ENCODE measurements around the gene SLC25A13. TPM values are rescaled to one million over a fixed set of nuclear protein-coding genes. Genes with fewer than 3 reads are reported as not detected.
"Not testable (repeated sequence)": the region's sequence is repeated elsewhere in the genome, so short reads cannot be mapped to it uniquely, and the experiment has no call there.

Gene SLC25A13
- total and polyA plus RNA-seq, 8 donors = 20.2 to 41.2 (median 25.1) TPM

DNA sequence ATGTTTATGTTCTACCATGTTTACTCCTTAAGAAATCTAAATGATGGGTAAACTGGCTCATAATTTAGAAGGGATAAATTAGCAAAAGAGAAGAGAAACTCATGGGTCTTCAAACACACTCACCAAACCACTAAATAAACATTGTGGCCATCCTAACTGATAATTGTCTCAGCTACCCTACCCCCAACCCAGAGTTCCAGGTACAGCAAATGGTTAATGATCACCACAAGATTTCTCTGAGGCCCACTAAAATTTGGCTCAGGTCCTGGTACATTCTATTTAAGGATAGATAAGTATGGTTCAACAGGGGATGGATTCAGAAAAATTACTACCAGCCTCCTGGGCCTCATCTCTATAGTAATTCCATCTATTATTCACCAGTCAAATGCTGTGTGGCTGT is 21.4 kb downstream of the SLC25A13 start:
- no peaks in the 10 kb centered on the region for H3K9me3 ChIP-seq
- no peaks in the 10 kb centered on the region for H3K27me3 ChIP-seq
- H3K4me1 ChIP-seq = peaks cover 9 to 14% of the 10 kb centered on the region in 2 donors
- peaks cover 0 to 7% of the 10 kb centered on the region in 2 donors for H3K36me3 ChIP-seq
- H3K27ac ChIP-seq = no peak overlapping the region
- H3K4me3 ChIP-seq = no peak overlapping the region
- ATAC-seq (no peak), DNase-seq (no peak)
- intact Hi-C loops (cut with DNase I) = no loop called here
- TF ChIP-seq, protein P1, sequence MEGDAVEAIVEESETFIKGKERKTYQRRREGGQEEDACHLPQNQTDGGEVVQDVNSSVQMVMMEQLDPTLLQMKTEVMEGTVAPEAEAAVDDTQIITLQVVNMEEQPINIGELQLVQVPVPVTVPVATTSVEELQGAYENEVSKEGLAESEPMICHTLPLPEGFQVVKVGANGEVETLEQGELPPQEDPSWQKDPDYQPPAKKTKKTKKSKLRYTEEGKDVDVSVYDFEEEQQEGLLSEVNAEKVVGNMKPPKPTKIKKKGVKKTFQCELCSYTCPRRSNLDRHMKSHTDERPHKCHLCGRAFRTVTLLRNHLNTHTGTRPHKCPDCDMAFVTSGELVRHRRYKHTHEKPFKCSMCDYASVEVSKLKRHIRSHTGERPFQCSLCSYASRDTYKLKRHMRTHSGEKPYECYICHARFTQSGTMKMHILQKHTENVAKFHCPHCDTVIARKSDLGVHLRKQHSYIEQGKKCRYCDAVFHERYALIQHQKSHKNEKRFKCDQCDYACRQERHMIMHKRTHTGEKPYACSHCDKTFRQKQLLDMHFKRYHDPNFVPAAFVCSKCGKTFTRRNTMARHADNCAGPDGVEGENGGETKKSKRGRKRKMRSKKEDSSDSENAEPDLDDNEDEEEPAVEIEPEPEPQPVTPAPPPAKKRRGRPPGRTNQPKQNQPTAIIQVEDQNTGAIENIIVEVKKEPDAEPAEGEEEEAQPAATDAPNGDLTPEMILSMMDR (IDR thresholded peaks at IDR 0.05) = no peak

DNA sequence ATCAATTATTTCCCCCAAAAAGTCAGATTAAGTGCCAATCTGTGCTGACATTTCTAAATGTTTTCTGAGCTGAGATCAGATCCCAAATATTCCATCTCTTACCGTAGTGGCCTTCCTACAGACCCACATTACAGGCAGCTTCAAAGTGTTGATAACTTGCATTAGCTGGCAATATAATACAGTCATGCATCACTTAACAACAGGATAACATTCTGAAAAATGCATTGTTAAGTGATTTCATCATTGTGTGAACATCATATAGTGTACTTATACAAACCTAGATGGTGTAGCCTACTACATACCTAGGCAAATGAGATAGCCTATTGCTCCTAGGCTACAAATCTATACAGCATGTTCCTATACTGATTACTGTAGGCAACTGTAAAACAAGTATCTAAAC is 22.4 kb downstream of the SLC25A13 start:
- Histone ChIP-seq H3K9me3 (no peaks in the 10 kb centered on the region), H3K27ac (no peak overlapping the region), H3K36me3 (peaks cover 0 to 16% of the 10 kb centered on the region in 2 donors), H3K4me1 (peaks cover 9 to 14% of the 10 kb centered on the region in 2 donors), H3K27me3 (no peaks in the 10 kb centered on the region), H3K4me3 (no peak overlapping the region)
- intact Hi-C loops (cut with DNase I) = no loop called here
- DNase-seq (no peak), ATAC-seq (no peak)
- TF ChIP-seq, protein P1 (IDR thresholded peaks at IDR 0.05) = no peak

DNA sequence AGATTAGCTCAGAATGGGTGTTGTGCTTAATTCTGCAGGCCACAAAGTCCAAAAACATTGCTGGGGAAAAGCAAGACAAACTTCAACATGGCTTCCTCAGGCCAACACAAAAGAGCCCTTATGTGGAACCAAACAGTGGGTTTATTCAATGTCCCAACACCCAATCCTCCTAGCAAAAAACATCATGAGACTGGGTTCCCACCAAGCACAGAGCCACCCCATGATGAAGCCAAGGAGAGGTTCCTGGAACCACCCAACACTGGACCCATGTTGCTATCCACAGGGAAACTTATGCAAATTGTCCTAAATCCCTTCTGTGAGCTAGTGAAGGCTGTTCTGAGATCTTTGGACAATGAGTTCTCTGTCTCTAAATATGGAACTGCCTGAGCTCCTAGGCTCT is 24.0 kb downstream of the SLC25A13 start:
- H3K4me3 ChIP-seq = no peak overlapping the region
- no peaks in the 10 kb centered on the region for H3K27me3 ChIP-seq
- intact Hi-C loops (cut with DNase I) = no loop called here
- DNase-seq (no peak), ATAC-seq (no peak)
- peaks cover 3 to 6% of the 10 kb centered on the region in 2 donors for H3K4me1 ChIP-seq
- TF ChIP-seq, protein P1 (IDR thresholded peaks at IDR 0.05) = no peak
- H3K27ac ChIP-seq = no peak overlapping the region
- peaks cover 0 to 19% of the 10 kb centered on the region in 2 donors for H3K36me3 ChIP-seq
- peaks cover 0 to 1% of the 10 kb centered on the region in 2 donors for H3K9me3 ChIP-seq

DNA sequence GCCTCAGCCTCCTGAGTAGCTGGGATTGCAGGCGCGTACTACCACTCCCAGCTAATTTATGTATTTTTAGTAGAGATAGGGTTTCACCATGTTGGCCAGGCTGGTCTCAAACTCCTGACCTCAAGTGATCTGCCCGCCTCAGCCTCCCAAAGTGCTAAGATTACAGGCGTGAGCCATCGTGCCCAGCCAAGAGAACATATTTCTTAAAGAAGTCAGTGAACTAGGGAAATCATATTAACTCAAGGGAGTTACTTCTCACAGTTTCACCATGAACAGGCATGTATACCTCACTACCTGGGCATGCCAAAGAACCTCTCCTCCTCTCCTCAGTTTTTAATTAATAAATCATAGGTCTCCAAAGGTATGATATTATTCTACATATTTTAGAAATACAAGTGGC is 24.5 kb downstream of the SLC25A13 start:
- H3K27ac ChIP-seq; intact Hi-C loops (cut with DNase I): not testable (repeated sequence)
- H3K36me3 ChIP-seq = peaks cover 0 to 19% of the 10 kb centered on the region in 2 donors

DNA sequence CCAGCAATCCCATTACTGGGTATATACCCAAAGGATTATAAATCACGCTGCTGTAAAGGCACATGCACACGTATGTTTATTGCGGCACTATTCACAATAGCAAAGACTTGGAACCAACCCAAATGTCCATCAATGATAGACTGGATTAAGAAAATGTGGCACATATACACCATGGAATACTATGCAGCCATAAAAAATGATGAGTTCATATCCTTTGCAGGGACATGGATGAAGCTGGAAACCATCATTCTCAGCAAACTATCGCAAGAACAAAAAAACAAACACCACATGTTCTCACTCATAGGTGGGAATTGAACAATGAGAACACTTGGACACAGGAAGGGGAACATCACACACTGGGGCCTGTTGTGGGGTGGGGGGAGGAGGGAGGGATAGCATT is 28.0 kb downstream of the SLC25A13 start:
- H3K4me1 ChIP-seq; H3K9me3 ChIP-seq; intact Hi-C loops (cut with DNase I); DNase-seq; H3K27me3 ChIP-seq; H3K27ac ChIP-seq; ATAC-seq; H3K4me3 ChIP-seq: not testable (repeated sequence)
- H3K36me3 ChIP-seq = peaks cover 0 to 19% of the 10 kb centered on the region in 2 donors

More for the DNA sequence above, 24.5 kb downstream of the SLC25A13 start:
- not testable (repeated sequence) for ATAC-seq, H3K9me3 ChIP-seq, H3K4me3 ChIP-seq, H3K27me3 ChIP-seq, DNase-seq, H3K4me1 ChIP-seq

DNA sequence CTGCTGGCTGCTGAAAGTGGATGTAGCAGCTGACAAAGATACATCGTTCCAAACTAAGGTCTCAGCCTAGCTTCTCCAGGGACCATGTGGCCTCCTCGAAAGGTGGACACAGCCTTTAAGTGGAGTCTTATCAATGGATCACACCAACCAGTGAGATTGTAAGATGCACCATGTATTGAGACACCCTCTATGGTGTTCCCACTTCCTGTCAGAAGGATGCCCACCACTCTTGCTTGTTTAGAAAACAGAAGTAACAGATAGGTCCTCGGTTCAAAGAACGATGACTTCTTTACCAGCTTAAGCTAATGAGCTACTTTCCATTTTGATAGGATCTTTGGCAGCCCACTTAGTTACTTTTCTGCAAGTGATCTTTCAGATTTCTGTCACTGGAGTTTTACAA is 34.3 kb downstream of the SLC25A13 start:
- no peaks in the 10 kb centered on the region for H3K9me3 ChIP-seq
- intact Hi-C loops (cut with DNase I) = no loop called here
- no peak overlapping the region for H3K27ac ChIP-seq
- no peak for ATAC-seq
- no peaks in the 10 kb centered on the region for H3K27me3 ChIP-seq
- TF ChIP-seq, protein P1 (IDR thresholded peaks at IDR 0.05) = no peak
- no peak overlapping the region for H3K4me3 ChIP-seq
- no peaks in the 10 kb centered on the region for H3K36me3 ChIP-seq
- peaks cover 0 to 25% of the 10 kb centered on the region in 2 donors for H3K4me1 ChIP-seq
- DNase-seq = no peak

All from left lung (tissue), 10 donors.